HG03342 (cell line): ENCODE measurements around the gene TNFRSF9.
A peak's percentile ranks its signal among the peaks of the same experiment; 100 is the strongest.
"Not testable (repeated sequence)": the region's sequence is repeated elsewhere in the genome, so short reads cannot be mapped to it uniquely, and the experiment has no call there.

ENCODE experiments used
- ATAC-seq: cut with Tn5 transposase; IDR thresholded peaks from one replicate; pipeline ENCODE4 v1.9.1; 2021; ENCODE audit warnings: mild to moderate bottlenecking, moderate library complexity; ENCODE audit not compliant: unreplicated experiment

Gene TNFRSF9

GRCh38 chr1:7961216-7962013 is 20.8 kb upstream of the TNFRSF9 start, which contains the start of gene PARK7:
Gene PARK7, plus strand, starts transcription at chr1:7961711. Its CDS starts 1,075 bp downstream, at chr1:7962786.
- ATAC-seq, result peak; percentile 96

- no peak for ATAC-seq
These were observed 20.2 kb upstream of the TNFRSF9 start for GRCh38 chr1:7960867-7961215.

- no peak for ATAC-seq
These were observed 19.5 kb upstream of the TNFRSF9 start for GRCh38 chr1:7960165-7960564.

GRCh38 chr1:7956218-7957032 is 15.8 kb upstream of the TNFRSF9 start:
- ATAC-seq, result no peak

GRCh38 chr1:7954683-7955082 is 14.0 kb upstream of the TNFRSF9 start:
- ATAC-seq, result no peak

- ATAC-seq, result peak; percentile 92
These were observed 13.4 kb upstream of the TNFRSF9 start for GRCh38 chr1:7953850-7954609.

GRCh38 chr1:7952791-7953190 is 12.2 kb upstream of the TNFRSF9 start:
- ATAC-seq, result not testable (repeated sequence)

- ATAC-seq, result no peak
These were observed 8.3 kb upstream of the TNFRSF9 start for GRCh38 chr1:7948960-7949359.

GRCh38 chr1:7943251-7943650 is 2.6 kb upstream of the TNFRSF9 start:
- ATAC-seq, result no peak

- no peak for ATAC-seq
These were observed 1.7 kb upstream of the TNFRSF9 start for GRCh38 chr1:7942214-7942921.

GRCh38 chr1:7941437-7941793 is 776 bp upstream of the TNFRSF9 start:
- ATAC-seq, result no peak

- no peak for ATAC-seq
These were observed 605 bp downstream of the TNFRSF9 start for GRCh38 chr1:7940034-7940433.

GRCh38 chr1:7938070-7938469 is 2.6 kb downstream of the TNFRSF9 start:
- no peak for ATAC-seq

- no peak for ATAC-seq
These were observed 8.0 kb downstream of the TNFRSF9 start for GRCh38 chr1:7932524-7933138.

- ATAC-seq, result no peak
These were observed 9.2 kb downstream of the TNFRSF9 start for GRCh38 chr1:7931446-7931812.

- ATAC-seq, result no peak
These were observed 9.8 kb downstream of the TNFRSF9 start for GRCh38 chr1:7930645-7931445.

GRCh38 chr1:7929637-7930036 is 11.0 kb downstream of the TNFRSF9 start:
- ATAC-seq, result no peak

- ATAC-seq, result no peak
These were observed 12.4 kb downstream of the TNFRSF9 start for GRCh38 chr1:7928247-7928646.

- not testable (repeated sequence) for ATAC-seq
These were observed 13.6 kb downstream of the TNFRSF9 start for GRCh38 chr1:7927061-7927460.

- no peak for ATAC-seq
These were observed 18.3 kb downstream of the TNFRSF9 start for GRCh38 chr1:7922301-7922700.
